ENCODE results near the gene CDKN1B.

Gene CDKN1B

GRCh38 chr12:12770262-12770661 lies 53.1 kb downstream of the CDKN1B start:
- DNase-seq, result no peak
